ENCODE measurements around the gene E2F8.

GRCh38 chr11:19283991-19284390, 43.2 kb upstream of the E2F8 start:
- no peak for TF ChIP-seq POLR2A (IDR thresholded peaks at IDR 0.05; ENCODE audit: borderline replicate concordance, extremely low read depth, insufficient read depth, insufficient read length)
- TF ChIP-seq, protein P1, sequence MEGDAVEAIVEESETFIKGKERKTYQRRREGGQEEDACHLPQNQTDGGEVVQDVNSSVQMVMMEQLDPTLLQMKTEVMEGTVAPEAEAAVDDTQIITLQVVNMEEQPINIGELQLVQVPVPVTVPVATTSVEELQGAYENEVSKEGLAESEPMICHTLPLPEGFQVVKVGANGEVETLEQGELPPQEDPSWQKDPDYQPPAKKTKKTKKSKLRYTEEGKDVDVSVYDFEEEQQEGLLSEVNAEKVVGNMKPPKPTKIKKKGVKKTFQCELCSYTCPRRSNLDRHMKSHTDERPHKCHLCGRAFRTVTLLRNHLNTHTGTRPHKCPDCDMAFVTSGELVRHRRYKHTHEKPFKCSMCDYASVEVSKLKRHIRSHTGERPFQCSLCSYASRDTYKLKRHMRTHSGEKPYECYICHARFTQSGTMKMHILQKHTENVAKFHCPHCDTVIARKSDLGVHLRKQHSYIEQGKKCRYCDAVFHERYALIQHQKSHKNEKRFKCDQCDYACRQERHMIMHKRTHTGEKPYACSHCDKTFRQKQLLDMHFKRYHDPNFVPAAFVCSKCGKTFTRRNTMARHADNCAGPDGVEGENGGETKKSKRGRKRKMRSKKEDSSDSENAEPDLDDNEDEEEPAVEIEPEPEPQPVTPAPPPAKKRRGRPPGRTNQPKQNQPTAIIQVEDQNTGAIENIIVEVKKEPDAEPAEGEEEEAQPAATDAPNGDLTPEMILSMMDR (IDR thresholded peaks at IDR 0.05 in 2 of 3, conservative IDR thresholded peaks at IDR 0.05 in 1 of 3; ENCODE audit: borderline replicate concordance in 1 of 3, insufficient read depth in 1 of 3, low read depth in 2 of 3, low read length in 2 of 3) = no peak
- no peak for TF ChIP-seq CEBPB (IDR thresholded peaks at IDR 0.05; ENCODE audit: low read depth)
- TF ChIP-seq, protein P2, sequence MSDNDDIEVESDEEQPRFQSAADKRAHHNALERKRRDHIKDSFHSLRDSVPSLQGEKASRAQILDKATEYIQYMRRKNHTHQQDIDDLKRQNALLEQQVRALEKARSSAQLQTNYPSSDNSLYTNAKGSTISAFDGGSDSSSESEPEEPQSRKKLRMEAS (IDR thresholded peaks at IDR 0.05) = no peak
- TF ChIP-seq EZH2phosphoT487 (IDR thresholded peaks at IDR 0.05; ENCODE audit: borderline replicate concordance) = no peak
- TF ChIP-seq CBX3 (IDR thresholded peaks at IDR 0.05; ENCODE audit: low read depth) = no peak
- TF ChIP-seq POLR2AphosphoS5 (IDR thresholded peaks at IDR 0.05; ENCODE audit: low read depth, low read length) = no peak
- TF ChIP-seq SIN3A (IDR thresholded peaks at IDR 0.05; ENCODE audit: low read depth) = no peak
- no peak for TF ChIP-seq RAD21 (IDR thresholded peaks at IDR 0.05; ENCODE audit: low read depth)
- TF ChIP-seq ZNF274 (IDR thresholded peaks at IDR 0.05; ENCODE audit: low read depth, low read length) = no peak
- TF ChIP-seq EZH2 (IDR thresholded peaks at IDR 0.05) = no peak

All from HCT116 (cell line).